Brain microvascular endothelial cell (primary cell): ENCODE measurements around the gene ZC3H18.

Source experiments
- DNase-seq: peaks from one replicate; pipeline ENCODE4 v3.0.0-alpha.2; 2020
- H3K27ac ChIP-seq: fragments of 250-450 bp; sonication (Bioruptor Pico); 2 replicates; pipeline ENCODE4 v1.5.1; 2020; ENCODE audit warnings: mild to moderate bottlenecking, moderate library complexity
- H3K27me3 ChIP-seq: fragments of 250-450 bp; sonication (Bioruptor Pico); replicated peaks from 2 replicates; pipeline ENCODE4 v1.5.1; 2020; ENCODE audit warnings: mild to moderate bottlenecking
- H3K36me3 ChIP-seq: fragments of 250-450 bp; sonication (Bioruptor Pico); replicated peaks from 2 replicates; pipeline ENCODE4 v1.5.1; 2020; ENCODE audit warnings: mild to moderate bottlenecking
- H3K4me3 ChIP-seq: 2 replicates; pipeline ENCODE4 v1.5.1; 2011; ENCODE audit warnings: low read depth, mild to moderate bottlenecking, control low read depth, low read length, moderate library complexity
- CTCF ChIP-seq: IDR thresholded peaks from 2 replicates; pipeline ENCODE4 v1.5.1; 2011; ENCODE audit warnings: low read depth, mild to moderate bottlenecking, moderate library complexity, low read length, control low read depth, inconsistent platforms; ENCODE audit errors: missing control alignments
- in situ Hi-C: cut with HindIII; loops from 2 replicates; pipeline ENCODE4 v1.10.0; 2017; ENCODE audit warnings: low sequenced_read_pairs, low pct_ligation_motif_present

Gene ZC3H18

GRCh38 chr16:88640498-88641247 is 70.5 kb downstream of the ZC3H18 start:
- no peak for DNase-seq
- Histone ChIP-seq H3K36me3 (peaks cover 7% of the 10 kb centered on the region), H3K27me3 (peaks cover 25% of the 10 kb centered on the region), H3K4me3 (no peak overlapping the region), H3K27ac (no peak overlapping the region)
- in situ Hi-C loops = no loop called here
- TF ChIP-seq CTCF = no peak

GRCh38 chr16:88642881-88643643 is 72.9 kb downstream of the ZC3H18 start:
- Histone ChIP-seq H3K36me3 (peaks cover 9% of the 10 kb centered on the region), H3K27me3 (peaks cover 25% of the 10 kb centered on the region), H3K4me3 (no peak overlapping the region), H3K27ac (no peak overlapping the region)
- no peak for DNase-seq
- no peak for TF ChIP-seq CTCF
- in situ Hi-C loops = no loop called here

GRCh38 chr16:88643644-88643932 is 73.4 kb downstream of the ZC3H18 start:
- Histone ChIP-seq H3K27me3 (peaks cover 22% of the 10 kb centered on the region), H3K36me3 (peaks cover 9% of the 10 kb centered on the region), H3K4me3 (no peak overlapping the region), H3K27ac (no peak overlapping the region)
- no peak for TF ChIP-seq CTCF
- in situ Hi-C loops = no loop called here
- no peak for DNase-seq

GRCh38 chr16:88645455-88645854 is 75.3 kb downstream of the ZC3H18 start:
- TF ChIP-seq CTCF = no peak
- in situ Hi-C loops = no loop called here
- peaks cover 16% of the 10 kb centered on the region for H3K36me3 ChIP-seq
- peaks cover 4% of the 10 kb centered on the region for H3K27me3 ChIP-seq
- DNase-seq = no peak
- H3K4me3 ChIP-seq = no peak overlapping the region
- H3K27ac ChIP-seq = no peak overlapping the region

GRCh38 chr16:88645941-88646340 is 75.7 kb downstream of the ZC3H18 start:
- in situ Hi-C loops = no loop called here

More at GRCh38 chr16:88645941-88646340, 75.7 kb downstream of the ZC3H18 start:
- H3K27me3 ChIP-seq = no peaks in the 10 kb centered on the region
- H3K36me3 ChIP-seq = peaks cover 16% of the 10 kb centered on the region
- DNase-seq = no peak
- H3K27ac ChIP-seq = no peak overlapping the region
- no peak overlapping the region for H3K4me3 ChIP-seq
- TF ChIP-seq CTCF = no peak
